ENCODE data around the gene HOMER1. TPM values are rescaled to one million over a fixed set of nuclear protein-coding genes. Genes with fewer than 3 reads are reported as not detected.

Gene HOMER1
- total and polyA plus RNA-seq, 2 of the 13 experiments (the other 11 are each of a cell fraction or from before 2014, with no cell fraction given) = 5.3 to 24.8 TPM

- Histone ChIP-seq H3K36me3 (replicated peaks in 1 of 2; ENCODE audit: control insufficient read depth in 1 of 2, insufficient read depth in 2 of 2, low read length in 2 of 2) (no peaks in the 10 kb centered on the region), H2AFZ (ENCODE audit: low read length) (no peak overlapping the region), H3K27ac (ENCODE audit: extremely low read length, insufficient read depth, low read length) (no peak overlapping the region), H3K27me3 (ENCODE audit: control insufficient read depth in 1 of 2, insufficient read depth in 2 of 2, low read length in 2 of 2) (no peaks in the 10 kb centered on the region), H3K79me2 (ENCODE audit: insufficient read depth, low read length) (no peaks in the 10 kb centered on the region), H3K4me2 (ENCODE audit: low read depth, low read length) (no peak overlapping the region; the same call in 1 of the 2 replicates), H3K4me1 (ENCODE audit: insufficient read depth, low read length) (peaks cover 2% of the 10 kb centered on the region), H3K4me3 (replicated peaks in 1 of 3; ENCODE audit: insufficient read depth in 1 of 3, low read depth in 2 of 3, low read length in 3 of 3) (no peak overlapping the region), H3K9me3 (ENCODE audit: low read length) (peaks cover 15% of the 10 kb centered on the region), H4K20me1 (ENCODE audit: insufficient read depth, low read length) (no peaks in the 10 kb centered on the region), H3K9ac (ENCODE audit: insufficient read depth, low read depth, low read length) (no peak overlapping the region)
- WGBS (ENCODE audit: low lambda C conversion rate) = 78% methylated on average over 5 of the region's 5 CpGs
- ChIA-PET CTCF (ENCODE audit: low intra/inter-chr PET ratio, low total read pairs) (no interaction called here), POLR2A (interaction anchor here (1.3 to 1.6 kb wide), 2 partner anchors 15 to 16 kb away, joined by 3 to 5 read pairs; partner anchors contain the start of gene HOMER1)
- intact Hi-C loops (cut with micrococcal nuclease; ENCODE audit: unreplicated experiment) = no loop called here
- in situ Hi-C loops (cut with HindIII; ENCODE audit: extremely low pct_ligation_motif_present, low pct_unique_long_range_greater_than_20kb) = no loop called here
- no peak for ATAC-seq
- DNase-seq (ENCODE audit: low spot score) = no peak
- no peak for FAIRE-seq
- no TSS peak for BruUV-seq (replicated peaks)
- TF ChIP-seq DR1 (CRISPR knock-in tag; IDR thresholded peaks at IDR 0.05) (no peak), ZBTB7B (CRISPR knock-in tag; IDR thresholded peaks at IDR 0.05) (no peak), ZNF614 (CRISPR knock-in tag; IDR thresholded peaks at IDR 0.05; ENCODE audit: borderline replicate concordance) (no peak), ZSCAN22 (CRISPR knock-in tag; IDR thresholded peaks at IDR 0.05) (no peak), ZNF296 (CRISPR knock-in tag; conservative IDR thresholded peaks at IDR 0.05) (no peak), ZNF33A (CRISPR knock-in tag; IDR thresholded peaks at IDR 0.05; ENCODE audit: borderline replicate concordance) (no peak), PRDM10 (CRISPR knock-in tag; IDR thresholded peaks at IDR 0.05; ENCODE audit: low read depth) (no peak), TCF7 (IDR thresholded peaks at IDR 0.05; ENCODE audit: low read depth) (no peak), AKAP8 (CRISPR knock-in tag; IDR thresholded peaks at IDR 0.05) (no peak), ZNF546 (CRISPR knock-in tag; conservative IDR thresholded peaks at IDR 0.05) (no peak), ZBTB21 (CRISPR knock-in tag; IDR thresholded peaks at IDR 0.05) (no peak), GRHL1 (CRISPR knock-in tag; conservative IDR thresholded peaks at IDR 0.05) (no peak), STAT6 (CRISPR knock-in tag; IDR thresholded peaks at IDR 0.05; ENCODE audit: borderline replicate concordance) (no peak), CAMTA2 (CRISPR knock-in tag; IDR thresholded peaks at IDR 0.05; ENCODE audit: borderline replicate concordance) (no peak), SNAPC2 (CRISPR knock-in tag; IDR thresholded peaks at IDR 0.05) (no peak), TAF1 (CRISPR knock-in tag; IDR thresholded peaks at IDR 0.05) (no peak), BCL6 (CRISPR knock-in tag; IDR thresholded peaks at IDR 0.05) (no peak), GABPB1 (CRISPR knock-in tag; IDR thresholded peaks at IDR 0.05) (no peak), ZNF780A (CRISPR knock-in tag; IDR thresholded peaks at IDR 0.05) (no peak)
Observed at GRCh38 chr5:79529110-79529509, 15.2 kb upstream of the HOMER1 start.
